ENCODE data around the gene CAPN7.

DNA sequence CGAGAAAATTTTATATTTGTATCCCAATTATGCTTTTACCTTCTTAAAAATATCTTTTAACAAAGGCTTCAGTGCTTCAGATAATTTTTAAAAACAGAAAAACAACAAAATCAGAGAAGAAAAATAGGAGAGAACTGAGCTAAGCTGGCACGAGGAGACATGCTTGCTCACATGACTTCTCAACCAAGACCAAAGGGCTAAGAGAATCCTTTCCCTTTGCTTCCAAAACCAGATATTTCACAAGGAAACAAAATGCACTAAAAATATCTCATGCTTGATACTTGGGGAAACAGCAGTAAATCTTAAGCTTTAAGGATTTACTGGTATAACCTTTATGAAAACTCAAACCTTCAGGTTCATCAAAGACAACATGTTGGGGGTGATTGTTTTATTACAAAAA is 58.4 kb downstream of the CAPN7 start:
- TF ChIP-seq CTCF (IDR thresholded peaks at IDR 0.05), result no peak
- no peak for TF ChIP-seq POLR2A (IDR thresholded peaks at IDR 0.05)
- no peak for TF ChIP-seq POLR2AphosphoS5 (IDR thresholded peaks at IDR 0.05)
